Neural cell (in vitro differentiated cells): ENCODE measurements around the gene ATMIN. TPM values are rescaled to one million over a fixed set of nuclear protein-coding genes. Genes with fewer than 3 reads are reported as not detected.

Experiments
- H2AFZ ChIP-seq: fragments of 200-600, 300-800 bp; sonication (generic), shearing (Covaris generic); 2 replicates; pipeline ENCODE4 v1.6.0; 2014; ENCODE audit warnings: low read depth, mild to moderate bottlenecking, antibody characterized with exemption, low read length, moderate library complexity
- H3F3A ChIP-seq: fragments of 200-600 bp; shearing (Covaris generic); 2 replicates; pipeline ENCODE4 v1.6.1; 2016; ENCODE audit warnings: mild to moderate bottlenecking, moderate library complexity, mixed read lengths, antibody characterized with exemption, low read length; ENCODE audit not compliant: insufficient read depth, poor library complexity, severe bottlenecking
- H3K27ac ChIP-seq: fragments of 200-600, 300-800 bp; sonication (generic), shearing (Covaris generic); 2 replicates; pipeline ENCODE4 v1.5.1; 2014; ENCODE audit warnings: mild to moderate bottlenecking, low read length, moderate library complexity
- H3K27me3 ChIP-seq: fragments of 300-800, 200-600 bp; sonication (generic), shearing (Covaris generic); 2 replicates; pipeline ENCODE4 v1.6.0; 2014; ENCODE audit warnings: mild to moderate bottlenecking, low read depth, low read length, moderate library complexity; ENCODE audit not compliant: insufficient read depth
- H3K36me3 ChIP-seq: fragments of 300-800, 200-600 bp; sonication (generic), shearing (Covaris generic); 2 replicates; pipeline ENCODE4 v1.5.1; 2014; ENCODE audit warnings: mild to moderate bottlenecking, antibody characterized with exemption, low read length, moderate library complexity; ENCODE audit not compliant: insufficient read depth
- H3K4me2 ChIP-seq: fragments of 300-800, 200-600 bp; sonication (generic), shearing (Covaris generic); 2 replicates; pipeline ENCODE4 v1.6.0; 2014; ENCODE audit warnings: mild to moderate bottlenecking, low read length
- H3K4me3 ChIP-seq: fragments of 300-800, 200-600 bp; sonication (generic), shearing (Covaris generic); 2 replicates; pipeline ENCODE4 v1.5.1; 2014; ENCODE audit warnings: mild to moderate bottlenecking, low read length, moderate library complexity
- H3K79me2 ChIP-seq: fragments of 200-600 bp; shearing (Covaris generic); replicated peaks from 2 replicates; pipeline ENCODE4 v1.6.0; 2014; ENCODE audit warnings: mild to moderate bottlenecking, low read length, moderate library complexity; ENCODE audit not compliant: insufficient read depth
- H3K9ac ChIP-seq: fragments of 300-800, 200-600 bp; sonication (generic), shearing (Covaris generic); 2 replicates; pipeline ENCODE4 v1.6.1; 2016; ENCODE audit warnings: mild to moderate bottlenecking, low read length, mixed read lengths
- H3K9me2 ChIP-seq: fragments of 200-600 bp; shearing (Covaris generic); 2 replicates; pipeline ENCODE4 v1.6.1; 2016; ENCODE audit warnings: mild to moderate bottlenecking, low read length, mixed read lengths; ENCODE audit not compliant: insufficient read depth
- H3K9me3 ChIP-seq: fragments of 200-600, 300-800 bp; sonication (generic), shearing (Covaris generic); 2 replicates; pipeline ENCODE4 v1.6.1; 2016; ENCODE audit warnings: mild to moderate bottlenecking, mixed run types, low read length, moderate library complexity, mixed read lengths
- H4K20me1 ChIP-seq: fragments of 200-600 bp; shearing (Covaris generic); 2 replicates; pipeline ENCODE4 v1.6.1; 2016; ENCODE audit warnings: mild to moderate bottlenecking, mixed run types; ENCODE audit not compliant: insufficient read depth
- CTCF ChIP-seq: fragments of 450-650 bp; IDR thresholded peaks from 2 replicates; pipeline ENCODE4 v1.5.1; 2014; ENCODE audit warnings: antibody characterized with exemption, mild to moderate bottlenecking, moderate library complexity; ENCODE audit not compliant: poor library complexity, severe bottlenecking
- EP300 ChIP-seq: fragments of 450-650 bp; conservative IDR thresholded peaks from 2 replicates; pipeline ENCODE4 v1.6.1; 2014; ENCODE audit warnings: antibody characterized with exemption, mild to moderate bottlenecking, moderate library complexity; ENCODE audit not compliant: poor library complexity, severe bottlenecking
- EZH2 ChIP-seq: fragments of 200-600, 300-800 bp; shearing (Covaris generic), sonication (generic); IDR thresholded peaks from 2 replicates; pipeline ENCODE4 v1.6.1; 2014; ENCODE audit warnings: antibody characterized with exemption, low read length, borderline replicate concordance, mild to moderate bottlenecking; ENCODE audit not compliant: insufficient read depth, poor library complexity, severe bottlenecking
- POLR2AphosphoS5 ChIP-seq: IDR thresholded peaks from 2 replicates; pipeline ENCODE4 v1.6.1; 2012
- RAD21 ChIP-seq: fragments of 450-650 bp; conservative IDR thresholded peaks from 2 replicates; pipeline ENCODE4 v1.6.1; 2014; ENCODE audit warnings: antibody characterized with exemption, mild to moderate bottlenecking, moderate library complexity
- REST ChIP-seq: IDR thresholded peaks from 2 replicates; pipeline ENCODE4 v1.6.1; 2012; ENCODE audit warnings: borderline replicate concordance
- SMC3 ChIP-seq: fragments of 450-650 bp; conservative IDR thresholded peaks from 2 replicates; pipeline ENCODE4 v1.6.1; 2014; ENCODE audit warnings: antibody characterized with exemption, mild to moderate bottlenecking, moderate library complexity; ENCODE audit not compliant: poor library complexity
- TAF1 ChIP-seq: IDR thresholded peaks from 2 replicates; pipeline ENCODE4 v1.6.1; 2012; ENCODE audit warnings: low read depth
- polyA plus RNA-seq: library from polyadenylated mRNA; depleted of rRNA; stranded (reverse); fragments of >200 nt; gene quantifications from 2 replicates; pipeline ENCODE4 v1.2.3, GENCODE V29; 2014

ATMIN gene
- polyA plus RNA-seq, 1 donor from 2014 or later, result 62.3 TPM

- Histone ChIP-seq H3F3A (no peaks in the 10 kb centered on the region), H3K4me3 (peak overlapping the region; percentile 89), H2AFZ (peak overlapping the region; percentile 5), H4K20me1 (no peaks in the 10 kb centered on the region), H3K9me2 (no peaks in the 10 kb centered on the region), H3K36me3 (no peaks in the 10 kb centered on the region), H3K9me3 (no peaks in the 10 kb centered on the region), H3K79me2 (peaks cover 45% of the 10 kb centered on the region), H3K27me3 (no peaks in the 10 kb centered on the region), H3K27ac (peak overlapping the region; percentile 57), H3K9ac (peak overlapping the region; percentile 83), H3K4me2 (peak overlapping the region; percentile 94)
- TF ChIP-seq REST (peak; percentile 24), RAD21 (no peak), POLR2AphosphoS5 (peak; percentile 15), EZH2 (no peak)
Observed at GRCh38 chr16:81035975-81036750, 521 bp downstream of the ATMIN start.

GRCh38 chr16:81036751-81037350 lies 1.2 kb downstream of the ATMIN start:
- no peaks in the 10 kb centered on the region for H3K27me3 ChIP-seq
- no peaks in the 10 kb centered on the region for H4K20me1 ChIP-seq
- H3K79me2 ChIP-seq, result peaks cover 45% of the 10 kb centered on the region
- no peak for TF ChIP-seq CTCF
- TF ChIP-seq EP300, result no peak
- TF ChIP-seq SMC3, result no peak
- no peak for TF ChIP-seq RAD21
- no peak for TF ChIP-seq REST
- no peak for TF ChIP-seq TAF1
- H3K9ac ChIP-seq, result peak overlapping the region; percentile 83
- H3K4me3 ChIP-seq, result peak overlapping the region; percentile 89
- no peaks in the 10 kb centered on the region for H3K9me3 ChIP-seq
- H3K36me3 ChIP-seq, result no peaks in the 10 kb centered on the region
- peak overlapping the region; percentile 57 for H3K27ac ChIP-seq
- peak overlapping the region; percentile 5 for H2AFZ ChIP-seq
- H3K4me2 ChIP-seq, result peak overlapping the region; percentile 94
- no peaks in the 10 kb centered on the region for H3F3A ChIP-seq
- H3K9me2 ChIP-seq, result no peaks in the 10 kb centered on the region
